GM18499 (cell line): ENCODE measurements around the gene DIP2B.
"Not testable (repeated sequence)": the region's sequence is repeated elsewhere in the genome, so short reads cannot be mapped to it uniquely, and the experiment has no call there.

ENCODE experiments used
- ATAC-seq: cut with Tn5 transposase; IDR thresholded peaks from one replicate; pipeline ENCODE4 v1.9.1; 2021; ENCODE audit warnings: moderate number of reproducible peaks; ENCODE audit not compliant: insufficient read depth, unreplicated experiment

The DIP2B gene

GRCh38 chr12:50504798-50505674 lies at the start of gene DIP2B:
DIP2B (plus strand) TSS chr12:50504985; CDS start chr12:50505141, 156 bp downstream.
- no peak for ATAC-seq

GRCh38 chr12:50458606-50459005 lies 46.2 kb upstream of the DIP2B start:
- ATAC-seq = no peak

DNA sequence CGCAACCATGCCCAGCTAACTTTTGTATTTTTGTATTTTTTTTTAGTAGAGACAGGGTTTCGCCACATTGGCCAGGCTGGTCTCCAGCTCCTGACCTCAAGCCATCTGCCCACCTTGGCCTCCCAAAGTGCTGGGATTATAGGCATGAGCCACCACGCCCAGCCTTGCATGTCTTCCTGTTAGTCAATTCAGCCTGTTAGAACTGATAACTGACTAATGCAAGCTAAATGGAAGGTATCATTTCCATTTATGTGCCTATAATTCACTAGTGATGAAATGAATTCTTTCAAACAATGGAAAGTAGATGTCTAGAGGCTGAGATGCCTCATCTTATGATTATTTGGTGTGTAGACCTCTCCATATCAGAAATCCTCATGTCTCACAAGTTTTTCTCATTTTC lies 37.3 kb upstream of the DIP2B start:
- ATAC-seq = no peak

DNA sequence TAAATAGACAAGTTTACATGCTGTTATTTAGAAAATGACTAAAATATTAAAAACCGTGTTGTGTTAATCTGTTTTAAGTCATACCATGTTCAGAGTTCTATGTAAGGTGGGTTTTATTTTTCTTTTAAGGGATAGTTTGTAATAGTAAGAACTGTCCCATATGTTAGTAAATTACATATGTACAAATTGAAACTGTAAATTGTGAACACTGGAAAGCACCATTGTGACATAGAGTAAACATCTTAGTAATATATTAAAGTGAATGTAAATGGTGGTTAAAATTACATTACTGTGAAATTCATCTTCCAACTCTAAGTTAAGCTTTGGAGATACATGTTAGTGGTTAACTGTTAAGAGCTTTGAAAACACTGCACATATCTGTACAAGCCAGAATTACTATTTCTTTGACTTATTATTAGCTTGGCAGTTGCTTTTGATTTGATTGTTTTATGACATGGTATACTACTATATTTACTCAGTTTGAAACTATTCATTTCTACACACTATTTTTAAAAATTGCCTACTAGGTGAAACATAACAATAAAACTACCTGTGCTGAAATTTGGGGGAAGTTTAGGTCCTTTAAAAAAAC lies 27.4 kb upstream of the DIP2B start:
- ATAC-seq = no peak

- ATAC-seq = no peak
Measured at GRCh38 chr12:50482571-50482970, 22.2 kb upstream of the DIP2B start.

GRCh38 chr12:50483488-50483887 lies 21.3 kb upstream of the DIP2B start:
- ATAC-seq = no peak

GRCh38 chr12:50488801-50489200 lies 16.0 kb upstream of the DIP2B start:
- ATAC-seq = no peak

DNA sequence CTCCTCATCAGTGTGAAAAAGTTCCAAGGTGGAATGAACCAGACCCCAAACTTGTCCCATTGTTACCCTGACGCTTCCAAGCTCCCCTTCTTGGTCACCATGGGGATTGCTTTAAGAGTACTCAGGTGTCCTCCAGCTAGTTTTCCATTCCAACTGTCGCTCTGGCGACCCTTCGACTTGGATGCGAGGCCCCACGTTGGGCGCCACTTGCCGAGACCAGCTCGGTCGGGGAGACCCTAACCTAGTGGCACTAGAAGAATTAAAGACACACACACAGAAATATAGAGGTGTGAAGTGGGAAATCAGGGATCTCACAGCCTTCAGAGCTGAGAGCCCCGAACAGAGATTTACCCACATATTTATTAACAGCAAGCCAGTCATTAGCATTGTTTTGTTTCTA lies 6.7 kb upstream of the DIP2B start:
- not testable (repeated sequence) for ATAC-seq

DNA sequence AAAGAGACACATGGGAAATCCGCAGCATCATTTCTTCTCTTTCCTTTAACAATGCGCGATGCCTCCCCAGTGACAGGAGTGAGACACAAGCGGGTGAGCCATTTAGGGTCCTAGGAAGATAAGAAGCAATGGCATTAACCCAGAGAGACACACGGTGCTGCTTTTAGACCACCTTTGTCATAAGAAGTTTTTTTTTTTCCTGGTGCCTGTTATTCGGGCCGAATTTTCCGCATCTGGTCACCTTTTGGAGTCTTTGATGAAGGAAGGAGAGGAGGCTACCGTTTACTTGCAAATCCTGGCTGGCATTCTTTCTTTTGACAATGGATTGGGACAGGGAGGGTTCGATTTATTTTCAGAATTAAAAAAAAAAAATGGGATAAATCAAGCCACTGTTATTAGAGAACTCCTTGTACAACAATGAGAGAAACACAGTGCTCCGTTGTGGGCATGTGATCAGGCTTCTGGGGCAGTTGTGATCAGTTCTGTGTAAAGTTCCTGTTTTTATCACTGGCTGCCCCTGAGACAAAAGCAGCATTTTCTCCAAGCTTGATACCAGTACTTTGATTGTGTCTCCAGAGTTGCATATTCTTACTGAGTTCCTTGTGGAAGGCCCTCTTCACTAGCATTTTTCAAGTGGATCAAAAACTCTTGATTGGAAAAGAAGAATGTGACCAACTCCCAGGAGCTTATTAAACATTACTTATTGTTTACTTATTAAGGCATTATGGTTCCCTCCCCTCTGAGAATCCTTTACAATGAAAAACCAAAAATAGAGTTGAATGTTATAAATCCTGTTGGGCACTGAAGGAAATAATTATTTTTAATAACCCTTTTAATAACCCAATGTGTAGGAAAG lies 1.1 kb downstream of the DIP2B start:
- ATAC-seq = no peak

DNA sequence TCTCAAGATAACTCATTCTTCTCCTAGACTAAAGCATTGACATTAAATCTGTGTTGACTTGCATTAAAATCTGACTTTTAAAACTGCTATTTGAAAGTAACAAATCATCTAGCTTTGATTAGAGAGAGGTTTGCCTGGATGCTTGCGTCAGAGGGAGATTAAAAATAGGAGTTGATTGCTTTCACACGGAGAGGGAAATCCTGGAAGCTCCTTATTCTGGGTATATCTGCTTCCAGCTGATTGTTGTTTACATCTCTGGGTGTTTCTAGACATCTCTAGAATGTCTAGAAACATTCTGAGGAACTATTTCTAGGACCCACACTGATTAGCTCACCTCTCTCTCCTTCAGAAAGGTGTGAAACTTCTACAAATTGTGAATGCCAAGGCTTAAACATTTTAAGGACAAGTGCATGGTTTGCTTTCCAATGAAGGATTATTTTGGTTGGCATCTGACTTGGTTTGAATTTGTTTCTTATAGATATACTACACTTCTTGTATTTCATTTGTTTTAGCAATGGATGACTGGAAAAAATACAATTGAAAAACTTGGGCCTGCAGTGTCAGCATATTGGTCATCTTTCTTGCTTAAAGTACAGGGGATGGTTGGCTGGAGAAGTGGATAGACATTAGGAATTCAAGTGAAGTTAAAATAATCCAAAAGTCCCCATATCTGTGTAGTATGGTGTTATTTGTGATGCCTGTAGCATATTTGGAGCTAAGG lies 2.1 kb downstream of the DIP2B start:
- no peak for ATAC-seq

DNA sequence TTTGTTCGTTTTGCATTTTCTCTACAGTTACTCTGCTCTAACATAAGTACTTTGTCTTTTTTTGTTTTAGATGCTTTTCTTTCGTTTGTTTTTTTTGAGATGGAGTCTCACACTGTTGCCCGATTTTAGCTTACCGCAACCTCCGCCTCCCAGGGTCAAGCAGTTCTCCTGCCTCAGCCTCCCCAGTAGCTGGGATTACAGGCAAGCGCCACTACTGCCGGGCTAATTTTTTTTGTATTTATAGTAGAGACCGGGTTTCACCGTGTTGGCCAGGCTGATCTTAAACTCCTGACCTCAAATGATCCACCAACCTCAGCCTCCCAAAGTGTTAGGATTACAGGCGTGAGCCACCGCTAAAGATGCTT lies 2.7 kb downstream of the DIP2B start:
- no peak for ATAC-seq

DNA sequence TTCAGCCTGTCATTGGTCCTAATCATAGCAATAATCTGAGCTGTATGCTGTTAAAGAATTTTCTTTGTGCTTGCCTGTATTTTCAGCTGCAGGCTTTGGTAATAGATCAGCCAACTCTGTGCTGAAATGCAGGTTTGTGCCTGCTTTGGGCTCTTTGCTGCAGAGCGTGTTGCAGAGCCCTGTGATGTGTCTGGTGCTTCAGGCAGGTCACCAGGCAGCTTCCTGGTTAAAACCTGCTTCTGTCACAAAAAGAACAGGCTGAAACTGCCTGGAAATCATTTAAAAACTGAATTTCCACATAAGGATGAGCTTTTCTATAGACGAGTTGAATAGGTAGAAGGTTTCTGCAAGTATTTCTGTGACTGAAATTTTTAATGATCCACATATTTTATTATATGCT lies 3.1 kb downstream of the DIP2B start:
- no peak for ATAC-seq

DNA sequence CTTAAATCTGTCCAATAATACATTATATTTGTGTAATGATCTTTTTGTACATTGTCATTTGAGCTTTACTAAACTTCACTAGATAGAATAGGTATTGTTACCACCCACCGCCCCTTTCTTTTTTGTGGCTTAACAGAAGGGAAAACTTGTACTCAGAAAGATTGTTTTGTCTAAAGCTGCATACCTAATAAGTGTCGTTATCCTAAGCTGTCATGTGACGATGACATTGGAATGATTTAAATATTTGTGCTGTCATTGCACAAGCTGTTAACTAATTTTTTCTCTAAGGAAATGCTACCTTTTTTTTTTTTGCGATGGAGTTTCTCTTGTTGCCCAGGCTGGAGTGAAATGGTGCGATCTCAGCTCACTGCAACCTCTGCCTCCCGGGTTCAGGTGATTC lies 3.6 kb downstream of the DIP2B start:
- no peak for ATAC-seq

GRCh38 chr12:50508970-50509663 lies 4.3 kb downstream of the DIP2B start:
- ATAC-seq = no peak

GRCh38 chr12:50514526-50515276 lies 9.9 kb downstream of the DIP2B start:
- no peak for ATAC-seq

GRCh38 chr12:50515587-50515986 lies 10.8 kb downstream of the DIP2B start:
- ATAC-seq = no peak

- ATAC-seq = peak; percentile 58
Measured at GRCh38 chr12:50517421-50518048, 12.8 kb downstream of the DIP2B start.

DNA sequence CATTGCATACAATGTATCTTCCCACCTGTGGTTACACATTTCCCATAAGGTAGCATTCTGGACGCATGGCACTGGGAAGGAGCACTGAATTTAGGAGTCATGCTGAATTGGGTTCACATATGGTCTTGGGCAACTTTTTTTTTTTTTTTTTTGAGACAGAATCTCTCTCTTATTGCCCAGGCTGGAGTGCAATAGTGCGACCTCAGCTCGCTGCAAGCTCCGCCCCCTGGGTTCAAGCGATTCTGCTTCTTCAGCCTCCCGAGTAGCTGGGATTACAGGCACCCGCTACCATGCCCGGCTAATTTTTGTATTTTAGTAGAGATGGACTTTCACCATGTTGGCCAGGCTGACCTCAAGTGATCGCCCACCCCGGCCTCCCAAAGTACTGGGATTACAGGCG lies 13.3 kb downstream of the DIP2B start:
- ATAC-seq = no peak

GRCh38 chr12:50519353-50519752 lies 14.6 kb downstream of the DIP2B start:
- ATAC-seq = no peak
